ENCODE data around the gene MAN1C1.

The MAN1C1 gene

DNA sequence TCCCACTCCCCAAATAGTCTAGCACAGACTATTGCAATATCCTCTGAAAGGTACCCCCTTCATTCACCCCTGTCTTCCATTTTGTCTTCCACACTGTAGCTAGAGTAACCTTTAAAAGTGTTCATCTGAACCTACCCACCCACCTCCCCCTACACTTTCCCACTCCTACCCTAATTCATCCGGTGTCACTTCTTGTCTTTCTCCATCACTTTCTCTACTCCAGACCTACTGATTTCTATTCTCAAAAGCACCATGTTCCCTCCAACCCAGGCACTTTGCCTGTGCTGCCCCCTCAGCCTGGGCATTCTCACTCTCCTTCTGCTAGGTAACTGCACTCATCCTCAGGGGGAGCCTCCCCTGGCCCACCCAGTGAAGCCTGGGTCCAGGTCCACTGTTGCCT lies 4.7 kb upstream of the MAN1C1 start:
- H3K4me3 ChIP-seq (ENCODE audit: low read depth, low read length) = no peak overlapping the region
- TF ChIP-seq, protein P1, sequence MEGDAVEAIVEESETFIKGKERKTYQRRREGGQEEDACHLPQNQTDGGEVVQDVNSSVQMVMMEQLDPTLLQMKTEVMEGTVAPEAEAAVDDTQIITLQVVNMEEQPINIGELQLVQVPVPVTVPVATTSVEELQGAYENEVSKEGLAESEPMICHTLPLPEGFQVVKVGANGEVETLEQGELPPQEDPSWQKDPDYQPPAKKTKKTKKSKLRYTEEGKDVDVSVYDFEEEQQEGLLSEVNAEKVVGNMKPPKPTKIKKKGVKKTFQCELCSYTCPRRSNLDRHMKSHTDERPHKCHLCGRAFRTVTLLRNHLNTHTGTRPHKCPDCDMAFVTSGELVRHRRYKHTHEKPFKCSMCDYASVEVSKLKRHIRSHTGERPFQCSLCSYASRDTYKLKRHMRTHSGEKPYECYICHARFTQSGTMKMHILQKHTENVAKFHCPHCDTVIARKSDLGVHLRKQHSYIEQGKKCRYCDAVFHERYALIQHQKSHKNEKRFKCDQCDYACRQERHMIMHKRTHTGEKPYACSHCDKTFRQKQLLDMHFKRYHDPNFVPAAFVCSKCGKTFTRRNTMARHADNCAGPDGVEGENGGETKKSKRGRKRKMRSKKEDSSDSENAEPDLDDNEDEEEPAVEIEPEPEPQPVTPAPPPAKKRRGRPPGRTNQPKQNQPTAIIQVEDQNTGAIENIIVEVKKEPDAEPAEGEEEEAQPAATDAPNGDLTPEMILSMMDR (IDR thresholded peaks at IDR 0.05; ENCODE audit: borderline replicate concordance, insufficient read depth, low read depth, low read length) = no peak

DNA sequence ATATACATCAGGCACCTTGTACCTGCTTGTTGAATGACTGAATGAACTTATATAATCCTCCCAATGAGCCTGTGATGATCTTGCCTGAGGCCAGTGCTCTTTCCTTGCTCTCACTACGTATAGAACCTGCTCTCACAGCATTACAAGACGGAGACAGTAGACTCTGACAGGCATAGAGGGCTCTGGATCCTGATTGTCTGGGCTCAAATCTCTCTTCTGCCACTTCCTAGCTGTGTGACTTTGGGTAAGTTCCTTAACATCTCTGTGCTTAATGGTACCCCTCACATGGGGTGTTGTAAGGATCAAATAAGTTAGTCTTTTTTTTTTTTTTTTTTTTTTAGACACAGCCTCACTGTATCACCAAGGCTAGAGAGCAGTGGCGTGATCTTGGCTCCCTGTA lies 4.2 kb upstream of the MAN1C1 start:
- no peak overlapping the region for H3K4me3 ChIP-seq (ENCODE audit: low read depth, low read length)
- TF ChIP-seq, protein P1 (IDR thresholded peaks at IDR 0.05; ENCODE audit: borderline replicate concordance, insufficient read depth, low read depth, low read length) = no peak

DNA sequence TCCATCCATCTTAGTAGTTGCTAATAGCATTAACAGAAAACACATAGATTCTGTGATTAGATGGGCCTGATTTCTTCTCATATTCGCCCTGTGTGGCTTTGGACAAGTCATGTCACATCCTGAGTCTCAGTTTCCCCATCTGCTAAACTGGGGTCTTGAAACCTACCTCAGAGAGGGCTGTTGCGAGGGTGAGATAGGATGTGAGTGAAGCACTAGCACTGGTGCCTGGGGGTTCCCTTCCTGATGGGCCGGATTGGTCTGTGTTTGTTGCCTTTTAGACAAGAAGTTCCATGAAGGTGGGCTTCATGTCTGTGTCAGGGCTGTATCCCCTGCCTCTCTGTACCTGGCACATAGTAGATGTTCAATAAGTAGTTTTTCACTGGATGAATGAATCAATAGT lies 3.5 kb upstream of the MAN1C1 start:
- TF ChIP-seq, protein P1 (IDR thresholded peaks at IDR 0.05; ENCODE audit: borderline replicate concordance, insufficient read depth, low read depth, low read length) = no peak
- no peak overlapping the region for H3K4me3 ChIP-seq (ENCODE audit: low read depth, low read length)

DNA sequence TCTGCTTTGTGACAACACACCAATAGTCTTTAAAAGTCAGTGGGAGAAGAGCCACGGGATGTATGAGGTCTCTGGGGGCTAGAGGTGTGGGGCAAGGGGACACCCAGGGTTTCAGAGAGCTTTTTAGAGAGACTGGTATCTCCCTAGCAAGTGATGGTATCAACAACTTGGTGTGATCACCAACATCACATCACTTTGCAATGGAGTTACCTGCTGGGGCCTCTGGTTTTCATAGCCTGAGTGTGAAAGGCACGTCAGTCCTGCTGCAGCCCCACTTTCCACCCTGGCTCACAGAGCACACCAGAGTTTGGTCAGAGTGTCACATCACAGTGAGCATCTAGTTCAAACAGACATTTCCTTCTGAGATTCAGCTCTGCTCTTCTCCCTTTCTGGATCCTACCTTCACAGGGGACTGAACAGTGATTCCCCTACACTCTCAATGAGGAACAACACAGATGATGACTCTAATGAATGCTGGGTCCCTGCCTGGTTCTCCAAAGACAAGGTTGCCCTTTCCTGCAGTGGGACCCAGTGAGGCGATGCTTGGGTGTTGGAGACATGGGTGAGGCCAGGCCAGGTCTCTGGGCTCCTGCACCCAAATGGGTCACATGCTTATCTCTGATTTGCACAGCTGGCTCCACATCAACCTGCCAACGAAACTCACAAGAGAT lies 2.0 kb upstream of the MAN1C1 start:
- TF ChIP-seq, protein P1 (IDR thresholded peaks at IDR 0.05; ENCODE audit: borderline replicate concordance, insufficient read depth, low read depth, low read length) = no peak
- no peak overlapping the region for H3K4me3 ChIP-seq (ENCODE audit: low read depth, low read length)

DNA sequence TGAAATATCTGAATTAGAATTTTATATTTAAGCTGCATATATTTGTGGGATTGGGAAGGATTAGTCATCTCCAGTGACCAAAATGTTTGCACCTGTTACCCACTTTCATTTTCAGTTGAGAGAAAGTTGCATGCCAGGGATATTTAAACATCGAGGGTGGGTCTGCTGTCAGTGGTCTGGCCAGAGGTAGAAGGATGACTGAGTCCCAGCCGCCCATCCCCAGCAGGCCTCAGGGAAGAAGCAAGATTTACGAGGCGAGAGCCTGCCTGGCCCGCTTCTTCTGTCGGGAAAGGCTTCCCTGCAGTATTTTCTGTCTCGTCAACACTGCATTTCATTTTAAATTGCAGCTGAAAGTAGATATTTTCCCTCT lies 1.4 kb upstream of the MAN1C1 start:
- no peak overlapping the region for H3K4me3 ChIP-seq (ENCODE audit: low read depth, low read length)
- TF ChIP-seq, protein P1 (IDR thresholded peaks at IDR 0.05; ENCODE audit: borderline replicate concordance, insufficient read depth, low read depth, low read length) = no peak

DNA sequence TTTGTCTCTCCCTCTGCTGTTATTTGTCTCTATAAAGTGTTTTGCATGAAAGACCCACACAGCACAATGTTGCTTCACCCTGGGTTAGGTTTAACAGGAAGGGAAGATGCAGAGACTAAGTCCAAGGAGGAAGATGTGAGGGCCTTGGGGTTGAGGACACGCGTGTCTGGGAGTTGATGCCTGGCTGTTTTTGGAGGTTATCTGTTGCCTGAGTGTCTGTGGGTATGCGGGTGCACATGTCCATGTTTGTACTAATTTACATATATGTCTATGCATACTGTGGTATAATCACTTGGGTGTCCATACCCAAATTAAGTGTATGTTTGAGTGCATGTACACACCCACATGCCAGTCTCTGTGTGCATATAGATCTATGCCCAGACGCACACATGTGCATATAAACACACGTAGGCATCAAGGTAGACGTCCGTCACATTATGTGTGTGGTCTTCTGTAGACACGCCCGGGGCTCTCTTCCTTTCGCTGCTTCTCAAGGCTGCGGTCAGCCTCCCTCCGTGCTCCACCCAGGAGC lies 962 bp upstream of the MAN1C1 start:
- TF ChIP-seq, protein P1 (IDR thresholded peaks at IDR 0.05; ENCODE audit: borderline replicate concordance, insufficient read depth, low read depth, low read length) = no peak
- no peak overlapping the region for H3K4me3 ChIP-seq (ENCODE audit: low read depth, low read length)

DNA sequence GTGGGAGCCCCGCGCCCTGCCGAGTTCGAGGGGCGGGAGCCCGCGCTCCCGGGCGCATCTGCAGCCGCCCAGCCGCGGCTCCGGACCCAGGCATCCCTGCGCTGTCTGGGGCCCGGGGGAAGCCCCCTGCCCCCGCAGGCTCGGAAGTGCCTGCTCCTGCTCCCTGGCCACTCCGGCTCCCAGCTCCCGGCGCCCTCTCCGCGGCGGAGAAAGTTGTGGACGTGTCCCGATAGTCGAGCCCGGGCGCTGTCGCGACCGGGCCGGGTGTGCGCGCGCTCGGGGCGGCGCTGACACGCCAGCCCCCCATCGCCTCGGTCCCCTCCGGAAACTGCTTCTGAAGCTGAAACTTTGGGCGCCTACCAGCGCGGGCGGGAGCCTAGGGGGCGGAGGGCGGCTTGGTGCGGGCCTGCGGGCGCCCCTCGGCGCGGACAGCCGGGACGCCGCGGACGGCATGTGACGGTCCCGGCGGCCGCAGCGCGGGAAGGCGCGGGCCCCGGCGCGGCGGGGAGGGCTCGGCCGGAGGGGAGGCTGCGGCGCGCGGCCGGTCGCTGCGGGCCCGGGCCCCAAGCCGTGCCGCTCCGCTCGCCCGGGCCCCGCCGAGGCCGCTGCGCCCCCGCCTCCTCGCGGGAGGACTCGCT lies 515 bp downstream of the MAN1C1 start:
- TF ChIP-seq, protein P1 (IDR thresholded peaks at IDR 0.05; ENCODE audit: borderline replicate concordance, insufficient read depth, low read depth, low read length) = no peak
- H3K4me3 ChIP-seq (ENCODE audit: low read depth, low read length) = peak overlapping the region; percentile 65

Measured in GM12875 (cell line).